Stomach (tissue), 9 donors: ENCODE measurements around the gene ALOX15B. TPM values are rescaled to one million over a fixed set of nuclear protein-coding genes. Genes with fewer than 3 reads are reported as not detected.

Experiments
- DNase-seq, 2 donors: peaks; one replicate each; pipeline versions ENCODE4 v3.0.0 to v3.0.0-alpha.2; 2013 to 2019
- H3K27ac ChIP-seq, 5 donors: fragments of 200-600 bp in 4 of 5; sonication (generic) in 4 of 5; one replicate each; pipeline ENCODE4 v1.5.1; 2013 to 2019; ENCODE audit warnings: mild to moderate bottlenecking in 1 of 5, moderate library complexity in 1 of 5
- H3K27me3 ChIP-seq, 3 donors: fragments of 200-600 bp; sonication (generic); one replicate each; pipeline ENCODE4 v1.5.1; 2017 to 2019; ENCODE audit warnings: mixed run types in 1 of 3
- H3K36me3 ChIP-seq, 4 donors: fragments of 200-600 bp; sonication (generic); 1 replicate in 3 of 4; 2 replicates in 1 of 4; pipeline ENCODE4 v1.5.1; 2016 to 2019
- H3K4me1 ChIP-seq, 4 donors: fragments of 200-600 bp; sonication (generic); one replicate each; pipeline ENCODE4 v1.5.1; 2016 to 2019
- H3K4me3 ChIP-seq, 4 donors: fragments of 200-600 bp; sonication (generic) in 3 of 4; one replicate each; pipeline ENCODE4 v1.5.1; 2016 to 2019; ENCODE audit warnings: mild to moderate bottlenecking in 1 of 4
- H3K9me3 ChIP-seq, 4 donors: fragments of 200-600 bp; sonication (generic); one replicate each; pipeline ENCODE4 v1.5.1; 2016 to 2019
- CTCF ChIP-seq, 7 experiments: fragments of 450-650 bp in 4 of 7; fragments of 200-600 bp in 3 of 7; sonication (generic) in 3 of 7; IDR thresholded peaks; one replicate each; pipeline ENCODE4 v1.5.1; 2016 to 2019; ENCODE audit warnings: antibody characterized with exemption in 7 of 7, control low read depth in 2 of 7, mild to moderate bottlenecking in 1 of 7
- EP300 ChIP-seq: sonication (generic); formaldehyde crosslinking; IDR thresholded peaks from one replicate; pipeline ENCODE4 v1.6.1; 2017; ENCODE audit warnings: antibody characterized with exemption
- POLR2A ChIP-seq, 4 donors: fragments of 450-650 bp; IDR thresholded peaks; one replicate each; pipeline ENCODE4 v1.6.1; 2016; ENCODE audit warnings: antibody characterized with exemption in 4 of 4, control low read depth in 2 of 4, mild to moderate bottlenecking in 1 of 4, moderate library complexity in 1 of 4
- POLR2AphosphoS5 ChIP-seq, 3 donors: sonication (generic); formaldehyde crosslinking; IDR thresholded peaks; one replicate each; pipeline ENCODE4 v1.6.1; 2016; ENCODE audit warnings: antibody characterized with exemption in 3 of 3
- WGBS, 5 donors: extraction: QIAGEN DNeasy Blood & Tissue Kit in 3 of 5; methylation state at CpG; one replicate each; pipeline versions ENCODE4 v1.1.5 to v1.1.7; 2013 to 2018; 5-methylcytosine and 5-hydroxymethylcytosine counted together
- intact Hi-C: fragments of 100-400 bp; cut with DNase I; formaldehyde crosslinking; loops from one replicate; pipeline ENCODE4 v1.15.1; 2023; ENCODE audit warnings: low total_unique reads
- polyA plus RNA-seq, 3 donors: library from polyadenylated mRNA; stranded (reverse); fragments of 200-250 nt; gene quantifications; one replicate each; pipeline ENCODE4 v1.2.3, GENCODE V29; 2013
- total RNA-seq, 5 donors: library from RNA; depleted of rRNA; stranded (reverse); fragments of >200 nt; gene quantifications; one replicate each; pipeline versions ENCODE4 v1.1.0 to v1.2.3, GENCODE V29; 2014 to 2016
- donor health status: healthy with polysubstance abuse.
- donor health status: Bipolar disorder and iron deficiency.
- donor health status: healthy.

ALOX15B gene
- total and polyA plus RNA-seq, 8 donors, result 1.5 to 10.5 (median 2.9) TPM; not detected in 1

- Histone ChIP-seq H3K4me3 (peak within 1 kb of the TSS; percentile 24 to 46 (median 32)), H3K36me3 (no peaks in the 10 kb centered on the region), H3K27me3 (peaks cover 16 to 89% (median 36%) of the 10 kb centered on the region in 3 donors), H3K4me1 (peaks cover 18 to 25% (median 23%) of the 10 kb centered on the region in 4 donors), H3K9me3 (no peaks in the 10 kb centered on the region), H3K27ac (no peak within 1 kb of the TSS)
- peak in 1 of 2 donors; percentile 27 for DNase-seq
- TF ChIP-seq POLR2AphosphoS5 (IDR thresholded peaks at IDR 0.05), result no peak
- TF ChIP-seq EP300, result no peak
- no peak for TF ChIP-seq CTCF (IDR thresholded peaks at IDR 0.05)
- 16 to 43% (median 20%) methylated on average over 7 to 18 of the region's 18 CpGs for WGBS, 5 donors
- intact Hi-C loops, result no loop called here
These were observed 36.7 kb upstream of the ALOX15B start, which contains the start of gene GUCY2D for GRCh38 chr17:8001976-8002720. TSS of gene GUCY2D (plus strand) at chr17:8002615. CDS start at chr17:8003048, 433 bp downstream.

- TF ChIP-seq POLR2AphosphoS5 (IDR thresholded peaks at IDR 0.05) (no peak), CTCF (IDR thresholded peaks at IDR 0.05) (no peak), POLR2A (IDR thresholded peaks at IDR 0.05) (no peak), EP300 (no peak)
- Histone ChIP-seq H3K27ac (no peak overlapping the region), H3K36me3 (no peaks in the 10 kb centered on the region), H3K4me1 (peaks cover 18 to 23% (median 19%) of the 10 kb centered on the region in 4 donors), H3K9me3 (no peaks in the 10 kb centered on the region), H3K27me3 (peaks cover 16 to 89% (median 36%) of the 10 kb centered on the region in 3 donors), H3K4me3 (peak overlapping the region; percentile 24 to 46 (median 32))
- intact Hi-C loops, result no loop called here
- DNase-seq, result peak in 1 of 2 donors; percentile 40
- 3 to 13% (median 8%) methylated on average over 38 to 92 of the region's 92 CpGs for WGBS, 5 donors
These were observed 35.9 kb upstream of the ALOX15B start for GRCh38 chr17:8002721-8003593.

- WGBS, 5 donors, result 46 to 61% (median 48%) methylated on average over 33 to 44 of the region's 44 CpGs
- no peaks in the 10 kb centered on the region for H3K9me3 ChIP-seq
- no peaks in the 10 kb centered on the region for H3K36me3 ChIP-seq
- peak overlapping the region in 3 of 4 donors; percentile 31 to 46 (median 33) for H3K4me3 ChIP-seq
- intact Hi-C loops, result no loop called here
- peaks cover 16 to 85% (median 32%) of the 10 kb centered on the region in 3 donors for H3K27me3 ChIP-seq
- no peak for TF ChIP-seq POLR2AphosphoS5 (IDR thresholded peaks at IDR 0.05)
- no peak for TF ChIP-seq EP300
- TF ChIP-seq POLR2A (IDR thresholded peaks at IDR 0.05), result no peak
- no peak for TF ChIP-seq CTCF (IDR thresholded peaks at IDR 0.05)
- no peak overlapping the region for H3K27ac ChIP-seq
- H3K4me1 ChIP-seq, result peaks cover 18 to 23% (median 19%) of the 10 kb centered on the region in 4 donors
- no peak for DNase-seq
These were observed 35.2 kb upstream of the ALOX15B start for GRCh38 chr17:8003594-8004181.

- TF ChIP-seq POLR2AphosphoS5 (IDR thresholded peaks at IDR 0.05) (no peak), POLR2A (IDR thresholded peaks at IDR 0.05) (no peak)
- no peak for DNase-seq
- no peak overlapping the region for H3K27ac ChIP-seq
- no peaks in the 10 kb centered on the region for H3K9me3 ChIP-seq
- H3K4me1 ChIP-seq, result peaks cover 18 to 23% (median 19%) of the 10 kb centered on the region in 4 donors
- 85 to 100% (median 94%) methylated on average over 6 of the region's 6 CpGs for WGBS, 5 donors
- H3K36me3 ChIP-seq, result no peaks in the 10 kb centered on the region
- no peak overlapping the region for H3K4me3 ChIP-seq
- H3K27me3 ChIP-seq, result peaks cover 16 to 76% (median 29%) of the 10 kb centered on the region in 3 donors
- intact Hi-C loops, result no loop called here
These were observed 34.0 kb upstream of the ALOX15B start for GRCh38 chr17:8004899-8005298.
